ENCODE measurements around the gene CACHD1. TPM values are rescaled to one million over a fixed set of nuclear protein-coding genes. Genes with fewer than 3 reads are reported as not detected.

Gene CACHD1
- total RNA-seq, 1 donor from 2014 or later: 16.7 TPM

GRCh38 chr1:64537942-64538341, 68.0 kb downstream of the CACHD1 start:
- intact Hi-C loops (cut with DNase I): no loop called here
- ATAC-seq (no peak), DNase-seq (ENCODE audit: low spot score) (no peak)

- intact Hi-C loops (cut with DNase I): no loop called here
- DNase-seq (ENCODE audit: low spot score): no peak
- no peak for ATAC-seq
Observed at GRCh38 chr1:64538389-64538788, 68.5 kb downstream of the CACHD1 start.

GRCh38 chr1:64539289-64539688, 69.4 kb downstream of the CACHD1 start:
- ATAC-seq: no peak
- intact Hi-C loops (cut with DNase I): no loop called here
- DNase-seq (ENCODE audit: low spot score): no peak

GRCh38 chr1:64539781-64540218, 69.9 kb downstream of the CACHD1 start:
- DNase-seq (ENCODE audit: low spot score) (peak; percentile 85), ATAC-seq (peak; percentile 41)
- intact Hi-C loops (cut with DNase I): no loop called here

GRCh38 chr1:64540265-64540791, 70.4 kb downstream of the CACHD1 start:
- ATAC-seq (peak; percentile 63), DNase-seq (ENCODE audit: low spot score) (no peak)
- intact Hi-C loops (cut with DNase I): no loop called here

GRCh38 chr1:64542118-64542517, 72.2 kb downstream of the CACHD1 start:
- intact Hi-C loops (cut with DNase I): no loop called here
- DNase-seq (ENCODE audit: low spot score) (no peak), ATAC-seq (no peak)

GRCh38 chr1:64543831-64544230, 73.9 kb downstream of the CACHD1 start:
- ATAC-seq: peak; percentile 57
- intact Hi-C loops (cut with DNase I): no loop called here
- no peak for DNase-seq (ENCODE audit: low spot score)

- intact Hi-C loops (cut with DNase I): no loop called here
- DNase-seq (ENCODE audit: low spot score) (no peak), ATAC-seq (no peak)
Observed at GRCh38 chr1:64545118-64545843, 75.4 kb downstream of the CACHD1 start.

GRCh38 chr1:64546013-64546412, 76.1 kb downstream of the CACHD1 start:
- no peak for DNase-seq (ENCODE audit: low spot score)
- intact Hi-C loops (cut with DNase I): no loop called here
- peak; percentile 35 for ATAC-seq

- ATAC-seq: no peak
- no peak for DNase-seq (ENCODE audit: low spot score)
- intact Hi-C loops (cut with DNase I): no loop called here
Observed at GRCh38 chr1:64549464-64550239, 79.7 kb downstream of the CACHD1 start.

- intact Hi-C loops (cut with DNase I): no loop called here
- ATAC-seq: no peak
Observed at GRCh38 chr1:64550510-64550909, 80.6 kb downstream of the CACHD1 start.

GRCh38 chr1:64550946-64551605, 81.1 kb downstream of the CACHD1 start:
- DNase-seq (ENCODE audit: low spot score) (no peak), ATAC-seq (no peak)
- intact Hi-C loops (cut with DNase I): no loop called here

More at GRCh38 chr1:64550510-64550909, 80.6 kb downstream of the CACHD1 start:
- DNase-seq (ENCODE audit: low spot score): no peak

- no peak for ATAC-seq
- intact Hi-C loops (cut with DNase I): no loop called here
Observed at GRCh38 chr1:64553285-64553684, 83.4 kb downstream of the CACHD1 start.

GRCh38 chr1:64555947-64556346, 86.0 kb downstream of the CACHD1 start:
- no peak for DNase-seq (ENCODE audit: low spot score)
- intact Hi-C loops (cut with DNase I): no loop called here
- no peak for ATAC-seq

More at GRCh38 chr1:64553285-64553684, 83.4 kb downstream of the CACHD1 start:
- no peak for DNase-seq (ENCODE audit: low spot score)

- ATAC-seq (no peak), DNase-seq (ENCODE audit: low spot score) (no peak)
- intact Hi-C loops (cut with DNase I): no loop called here
Observed at GRCh38 chr1:64561993-64562392, 92.1 kb downstream of the CACHD1 start.

- intact Hi-C loops (cut with DNase I): no loop called here
- no peak for ATAC-seq
- DNase-seq (ENCODE audit: low spot score): no peak
Observed at GRCh38 chr1:64563958-64564565, 94.1 kb downstream of the CACHD1 start.

GRCh38 chr1:64564891-64565290, 95.0 kb downstream of the CACHD1 start:
- intact Hi-C loops (cut with DNase I): no loop called here
- ATAC-seq: no peak
- DNase-seq (ENCODE audit: low spot score): no peak

- ATAC-seq (no peak), DNase-seq (ENCODE audit: low spot score) (no peak)
- intact Hi-C loops (cut with DNase I): no loop called here
Observed at GRCh38 chr1:64567426-64568170, 97.7 kb downstream of the CACHD1 start.

GRCh38 chr1:64568171-64568450, 98.2 kb downstream of the CACHD1 start:
- intact Hi-C loops (cut with DNase I): no loop called here
- DNase-seq (ENCODE audit: low spot score) (no peak), ATAC-seq (no peak)

Data from sciatic nerve (tissue), 2 donors.